Activated T-helper 9 cell treated with anti-CD3 and anti-CD28 coated beads, Interleukin-2, amount 50 U/mL, for 16 hours (primary cell): ENCODE results near the gene KCNS1.
A peak's percentile ranks its signal among the peaks of the same experiment; 100 is the strongest.
"Not testable (repeated sequence)": the region's sequence is repeated elsewhere in the genome, so short reads cannot be mapped to it uniquely, and the experiment has no call there.

Source experiments
- DNase-seq: peaks from one replicate; pipeline ENCODE4 v3.0.0-alpha.2; 2020; ENCODE audit warnings: low read depth

Gene KCNS1, protein sequence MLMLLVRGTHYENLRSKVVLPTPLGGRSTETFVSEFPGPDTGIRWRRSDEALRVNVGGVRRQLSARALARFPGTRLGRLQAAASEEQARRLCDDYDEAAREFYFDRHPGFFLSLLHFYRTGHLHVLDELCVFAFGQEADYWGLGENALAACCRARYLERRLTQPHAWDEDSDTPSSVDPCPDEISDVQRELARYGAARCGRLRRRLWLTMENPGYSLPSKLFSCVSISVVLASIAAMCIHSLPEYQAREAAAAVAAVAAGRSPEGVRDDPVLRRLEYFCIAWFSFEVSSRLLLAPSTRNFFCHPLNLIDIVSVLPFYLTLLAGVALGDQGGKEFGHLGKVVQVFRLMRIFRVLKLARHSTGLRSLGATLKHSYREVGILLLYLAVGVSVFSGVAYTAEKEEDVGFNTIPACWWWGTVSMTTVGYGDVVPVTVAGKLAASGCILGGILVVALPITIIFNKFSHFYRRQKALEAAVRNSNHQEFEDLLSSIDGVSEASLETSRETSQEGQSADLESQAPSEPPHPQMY

DNA sequence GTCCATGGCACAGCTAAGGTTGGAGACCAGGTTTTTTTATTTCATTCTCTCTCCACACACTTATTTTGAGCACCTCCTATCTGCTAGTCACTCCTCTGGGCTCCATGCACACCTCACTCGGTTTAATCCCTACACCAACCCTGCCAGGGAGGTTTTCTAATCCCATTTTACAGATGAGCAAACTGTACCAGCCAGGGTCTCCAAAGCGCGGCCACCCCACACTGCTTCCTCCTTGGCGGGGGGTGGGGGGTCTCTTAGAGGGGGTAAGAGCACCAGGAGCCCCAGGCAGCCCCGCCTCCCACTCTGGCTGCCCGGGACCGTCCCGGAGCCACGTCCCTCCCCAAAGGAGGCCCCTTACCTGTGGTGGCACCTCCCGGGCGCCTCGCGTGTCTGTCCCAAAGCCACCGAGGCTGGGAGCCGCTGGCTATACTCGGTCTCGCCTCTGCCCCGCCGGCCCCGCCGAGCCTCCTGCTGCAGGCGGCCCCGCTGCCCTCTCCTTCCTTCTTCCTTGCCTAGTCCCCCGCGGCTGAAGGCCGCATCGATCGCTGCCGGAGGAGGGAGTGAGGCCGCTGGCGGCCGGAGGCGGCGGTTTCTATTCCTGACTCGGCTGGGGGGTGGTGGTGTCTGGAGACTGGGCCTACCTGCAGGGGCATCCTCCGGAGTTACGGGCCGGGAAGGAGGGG, at the start of gene KCNS1:
TSS of gene KCNS1 (minus strand) at position 565 of the 683 bp plus-strand sequence. CDS start 1,891 bp downstream, outside the sequence.
- no peak for DNase-seq

DNA sequence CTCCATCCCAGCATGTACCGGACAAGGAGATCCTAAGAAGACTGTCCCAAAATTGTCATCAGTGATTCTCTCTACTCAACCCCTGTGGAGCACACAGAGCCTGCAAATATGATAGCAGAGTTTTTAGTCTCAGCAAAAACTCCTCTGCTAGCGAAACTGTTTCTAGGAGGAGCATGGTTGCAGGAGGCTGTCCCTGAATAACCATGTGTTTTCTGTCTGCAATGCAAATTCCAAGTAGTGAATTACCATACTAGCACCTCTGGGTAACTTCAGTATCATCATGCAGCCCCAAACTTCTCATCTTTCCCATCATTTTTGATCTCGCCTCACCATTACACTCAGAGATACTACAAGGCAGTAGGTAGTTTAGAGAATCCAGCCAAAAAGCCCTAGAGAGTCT, 48.1 kb upstream of the KCNS1 start:
- no peak for DNase-seq

DNA sequence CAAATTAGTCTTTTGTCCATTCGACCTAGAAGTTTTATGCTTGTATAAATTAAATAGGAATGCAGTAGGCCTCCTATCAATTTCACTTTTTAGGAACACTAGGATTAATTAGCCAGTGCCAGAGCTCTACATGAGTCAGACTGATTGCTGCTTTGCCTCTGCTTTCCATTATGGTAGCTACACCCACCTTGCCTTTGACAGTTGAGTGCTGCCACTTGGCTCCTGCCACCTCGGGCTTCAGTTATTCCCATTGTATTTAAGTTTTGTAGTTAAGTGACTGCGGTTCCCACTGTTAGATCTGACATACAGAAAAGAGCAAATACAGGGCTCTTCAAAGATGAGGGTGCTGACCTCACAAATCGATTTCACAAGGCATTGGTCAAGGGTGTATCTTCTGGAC, 39.9 kb upstream of the KCNS1 start:
- DNase-seq = no peak

DNA sequence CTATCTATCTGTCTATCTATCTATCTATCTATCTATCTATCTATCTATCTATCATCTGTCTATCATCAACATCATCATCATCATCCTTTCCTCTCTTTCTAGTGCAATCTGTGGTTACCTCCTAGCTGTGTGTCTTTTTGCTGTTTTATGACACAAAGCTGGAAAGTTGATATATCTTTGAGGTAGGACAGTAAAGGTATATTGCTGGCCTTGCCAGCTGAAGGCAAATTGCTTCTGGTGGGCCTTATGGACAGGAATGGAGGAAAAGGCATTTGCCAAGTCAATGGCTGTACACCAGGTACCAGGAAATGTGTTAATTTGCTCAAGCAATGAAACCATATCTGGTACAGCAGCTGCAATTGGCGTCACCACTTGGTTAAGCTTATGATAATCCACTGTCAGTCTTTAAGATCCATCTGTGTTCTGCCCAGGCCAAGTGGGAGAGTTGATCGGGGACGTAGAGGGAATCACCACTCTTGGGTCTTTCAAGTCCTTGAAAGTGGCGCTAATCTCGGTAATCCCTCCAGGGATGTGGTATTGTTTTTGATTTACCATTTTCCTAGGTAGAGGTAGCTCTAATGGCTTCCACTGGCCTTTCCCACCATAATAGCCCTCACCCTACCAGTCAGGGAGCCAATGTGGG, 38.9 kb upstream of the KCNS1 start:
- DNase-seq = not testable (repeated sequence)

DNA sequence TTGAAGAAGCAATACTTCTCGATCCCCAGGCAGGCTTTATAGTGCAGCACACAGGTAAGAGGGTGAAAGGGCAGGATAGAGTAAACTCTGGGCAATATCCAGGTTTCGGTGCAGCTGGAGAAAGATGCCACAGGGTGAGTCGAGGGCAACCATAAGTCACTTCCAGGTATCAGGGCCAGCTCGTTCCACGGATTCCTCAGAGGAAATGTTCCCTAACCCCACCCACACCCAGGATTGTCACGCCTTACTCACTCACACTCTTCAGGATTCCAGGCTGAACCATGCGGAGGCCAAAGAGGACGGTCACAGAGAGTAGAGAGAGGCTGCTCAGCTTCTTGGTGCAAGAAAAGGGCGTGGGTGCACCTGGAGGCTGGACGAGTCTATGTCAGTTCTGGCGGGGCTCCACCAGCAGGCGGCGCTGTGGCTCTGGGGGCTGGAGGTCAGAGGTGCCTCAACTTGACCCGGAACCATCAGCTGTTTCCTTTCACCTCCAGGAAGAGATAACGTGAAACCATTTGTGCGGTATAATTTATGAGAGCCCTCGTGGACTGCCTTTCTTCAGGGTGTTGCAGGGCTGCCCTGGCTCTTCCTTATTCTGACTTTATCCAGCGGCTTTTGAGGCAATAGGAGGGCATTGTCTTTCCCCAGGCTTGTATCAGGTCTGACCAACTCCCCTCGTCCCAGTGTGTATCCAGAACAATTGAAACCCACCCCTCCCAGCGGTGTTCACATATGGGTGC, 37.8 kb upstream of the KCNS1 start:
- DNase-seq = peak; percentile 33

DNA sequence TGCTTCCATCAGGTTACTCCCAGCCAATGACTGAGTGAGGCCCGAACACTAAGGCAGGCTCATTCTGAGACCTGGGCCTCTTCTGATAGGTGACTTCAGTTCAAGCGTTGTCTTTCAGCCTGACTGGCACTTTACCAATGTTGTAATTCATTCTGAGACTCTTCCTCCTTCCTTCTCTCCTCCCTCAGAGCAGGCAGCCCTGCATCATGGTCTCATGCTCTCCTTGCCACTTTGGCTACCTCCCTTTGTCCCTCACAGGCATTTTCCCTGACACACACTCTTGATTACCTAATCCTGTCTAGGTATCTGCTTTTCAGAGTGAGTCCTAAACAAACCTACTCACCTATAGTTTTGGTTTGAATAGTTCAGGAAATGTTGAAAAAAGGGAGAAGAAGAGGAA, 36.0 kb upstream of the KCNS1 start:
- DNase-seq = no peak

DNA sequence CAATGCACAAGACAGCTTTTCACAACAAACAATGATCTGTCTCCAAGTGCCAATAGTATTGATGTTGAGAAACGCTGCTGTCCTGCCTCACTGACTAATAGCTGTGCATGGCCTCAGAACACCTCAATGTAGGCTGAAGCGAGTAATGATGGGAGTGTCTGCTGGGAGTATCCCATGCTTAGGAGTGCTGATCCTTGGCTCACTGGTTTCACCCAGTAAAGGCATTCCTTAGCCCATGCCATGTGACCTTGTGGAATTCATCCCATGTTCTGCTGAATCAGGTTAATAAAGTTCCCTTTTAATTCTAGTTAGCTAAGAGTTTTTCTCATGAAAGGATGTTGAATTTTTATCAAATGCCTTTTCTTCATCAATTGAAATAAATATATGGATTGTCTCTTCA, 27.2 kb upstream of the KCNS1 start:
- DNase-seq = no peak

DNA sequence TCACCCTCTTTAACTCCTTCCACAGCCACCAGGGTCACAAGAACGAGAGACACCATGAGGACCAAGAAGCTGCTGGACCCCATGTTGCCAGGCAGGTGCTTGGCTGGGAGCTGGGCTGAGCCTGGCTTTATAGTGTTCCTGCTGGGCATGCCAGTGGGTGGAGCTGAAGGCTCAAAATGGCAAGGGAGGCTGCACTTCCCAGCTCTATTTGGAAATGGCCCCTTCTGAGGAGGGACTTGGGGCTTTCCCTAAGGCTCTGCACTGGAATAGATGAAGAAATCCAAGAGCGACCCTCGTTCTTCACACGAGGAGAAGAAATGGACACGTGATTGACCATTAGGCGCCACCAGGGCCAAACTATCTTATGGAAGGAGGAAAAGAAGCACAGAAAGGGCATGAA, 23.4 kb upstream of the KCNS1 start, which contains the start of gene WFDC12:
TSS of gene WFDC12 (minus strand) at position 101 of the 400 bp plus-strand sequence. CDS start at position 83, 18 bp downstream.
- no peak for DNase-seq

DNA sequence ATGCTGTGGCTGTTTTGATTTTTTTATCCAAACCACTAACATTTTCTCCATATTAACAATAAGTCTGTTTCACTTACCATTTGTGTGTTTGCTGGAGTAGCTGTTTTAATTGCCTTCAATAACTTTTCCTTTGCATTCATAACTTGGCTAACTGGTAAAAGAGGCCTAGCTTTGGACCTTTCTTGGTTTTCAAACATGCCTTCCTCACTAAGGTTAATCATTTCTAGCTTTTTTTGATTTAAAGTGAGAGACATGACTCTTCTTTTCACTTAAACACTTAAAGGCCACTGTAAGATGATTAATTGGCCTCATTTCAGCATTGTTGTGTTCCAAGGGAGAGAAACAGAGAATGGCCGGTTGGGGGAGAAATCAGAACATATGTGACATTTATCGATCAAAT, 20.5 kb upstream of the KCNS1 start:
- no peak for DNase-seq

DNA sequence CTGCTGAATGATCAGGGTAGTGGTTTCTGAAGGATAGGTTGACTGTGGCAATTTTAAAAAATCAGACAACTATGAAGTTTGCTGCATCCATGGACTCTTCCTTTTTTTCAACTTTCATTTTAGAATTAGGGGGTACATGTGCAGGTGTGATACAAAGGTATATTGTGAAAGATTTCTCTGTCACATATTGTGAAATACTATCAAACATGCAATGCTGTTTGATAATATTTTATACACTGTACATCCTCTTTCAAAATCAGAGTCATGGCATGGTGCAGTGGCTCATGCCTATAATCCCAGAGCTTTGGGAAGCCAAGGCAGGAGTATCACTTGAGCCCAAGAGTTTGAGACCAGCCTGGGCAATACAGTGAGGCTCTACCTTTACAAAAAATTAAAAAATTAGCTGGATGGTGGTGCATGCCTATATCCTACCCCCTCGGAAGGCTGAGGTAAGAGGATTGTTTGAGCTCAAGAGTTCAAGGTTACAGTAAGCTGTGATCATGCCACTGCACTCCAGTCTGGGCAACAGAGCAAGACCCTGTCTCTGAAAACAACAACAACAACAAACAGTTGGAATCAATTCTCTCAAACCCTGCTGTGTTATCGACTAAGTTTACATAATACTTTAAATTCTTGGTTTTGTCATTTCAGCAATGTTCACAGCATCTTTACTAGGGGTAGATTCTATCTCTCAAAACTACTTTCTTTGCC, 18.8 kb upstream of the KCNS1 start:
- no peak for DNase-seq

DNA sequence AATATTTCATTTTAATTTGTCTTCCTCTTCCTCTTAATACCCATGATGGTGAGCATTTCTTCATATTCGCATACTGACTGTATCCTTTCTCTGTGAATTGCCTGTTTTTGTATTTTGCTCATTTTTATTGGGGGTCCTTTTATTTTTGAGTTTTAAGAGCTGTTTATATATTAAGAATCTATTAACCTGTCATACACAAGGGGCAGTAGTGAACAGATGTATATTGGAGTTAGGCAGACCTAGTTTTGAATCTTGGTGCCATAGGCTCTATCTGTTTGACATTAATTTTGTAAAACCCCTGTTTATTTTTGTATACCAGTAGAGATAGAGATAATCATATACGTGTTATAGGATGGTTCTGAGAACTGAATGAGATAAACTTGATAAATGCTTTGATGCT, 17.1 kb upstream of the KCNS1 start:
- no peak for DNase-seq

DNA sequence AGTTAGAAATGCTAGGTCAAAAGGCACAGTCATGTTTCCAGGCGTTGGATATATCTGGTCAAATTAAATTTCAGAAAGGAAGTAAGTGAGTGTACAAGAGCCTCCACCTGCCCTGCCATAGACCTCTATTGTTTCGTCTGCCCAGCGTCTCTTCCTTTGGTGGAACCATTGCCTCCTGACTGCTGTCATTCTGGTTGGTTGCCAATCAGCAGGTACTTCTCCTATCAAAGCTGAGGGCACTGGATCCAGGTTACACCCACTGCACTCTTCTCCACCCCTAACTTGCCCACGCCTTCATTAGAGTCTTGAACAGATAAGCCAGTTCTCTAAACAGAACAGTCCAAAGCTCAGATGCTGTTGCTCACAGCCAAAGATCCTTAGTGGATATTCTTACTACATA, 16.7 kb upstream of the KCNS1 start:
- DNase-seq = no peak

DNA sequence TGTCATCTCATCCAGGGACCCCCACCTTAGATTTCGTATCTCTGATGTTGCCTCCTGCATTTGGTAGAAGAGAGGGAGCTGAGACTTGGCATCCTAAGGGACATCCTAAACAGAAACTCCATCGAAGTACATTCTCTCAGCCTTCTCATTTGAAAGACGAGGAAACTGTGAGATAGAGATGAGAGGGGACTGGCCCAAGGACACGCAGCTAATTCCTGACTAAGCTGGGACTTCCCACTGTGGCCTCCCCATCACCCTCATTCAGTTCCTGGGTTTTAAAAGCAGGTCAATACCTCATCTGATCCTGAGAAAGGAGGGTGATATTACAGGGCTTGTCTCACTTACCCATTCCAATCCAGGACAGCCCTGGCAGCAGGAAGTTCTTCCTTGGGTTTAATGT, 14.9 kb upstream of the KCNS1 start:
- no peak for DNase-seq

DNA sequence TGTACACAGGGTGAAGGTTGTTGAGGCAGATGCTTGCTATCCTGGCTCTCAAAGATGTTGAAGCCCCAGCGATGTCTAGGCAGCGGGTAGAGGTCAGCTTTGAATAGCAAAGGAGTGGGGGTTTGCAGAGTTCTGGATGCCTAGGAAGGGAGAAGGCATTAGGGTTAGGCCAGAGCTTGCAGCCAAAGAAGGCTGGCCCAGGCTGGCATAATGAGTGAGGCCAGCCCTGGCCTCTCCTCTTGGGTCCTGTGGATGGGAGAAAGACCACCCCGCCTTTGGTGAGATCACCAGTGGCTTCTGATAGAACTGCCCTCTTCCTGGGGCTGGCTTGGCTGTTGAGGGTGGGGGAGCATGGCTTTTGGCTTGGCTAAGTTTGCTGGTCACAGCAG, 14.5 kb upstream of the KCNS1 start:
- DNase-seq = no peak

DNA sequence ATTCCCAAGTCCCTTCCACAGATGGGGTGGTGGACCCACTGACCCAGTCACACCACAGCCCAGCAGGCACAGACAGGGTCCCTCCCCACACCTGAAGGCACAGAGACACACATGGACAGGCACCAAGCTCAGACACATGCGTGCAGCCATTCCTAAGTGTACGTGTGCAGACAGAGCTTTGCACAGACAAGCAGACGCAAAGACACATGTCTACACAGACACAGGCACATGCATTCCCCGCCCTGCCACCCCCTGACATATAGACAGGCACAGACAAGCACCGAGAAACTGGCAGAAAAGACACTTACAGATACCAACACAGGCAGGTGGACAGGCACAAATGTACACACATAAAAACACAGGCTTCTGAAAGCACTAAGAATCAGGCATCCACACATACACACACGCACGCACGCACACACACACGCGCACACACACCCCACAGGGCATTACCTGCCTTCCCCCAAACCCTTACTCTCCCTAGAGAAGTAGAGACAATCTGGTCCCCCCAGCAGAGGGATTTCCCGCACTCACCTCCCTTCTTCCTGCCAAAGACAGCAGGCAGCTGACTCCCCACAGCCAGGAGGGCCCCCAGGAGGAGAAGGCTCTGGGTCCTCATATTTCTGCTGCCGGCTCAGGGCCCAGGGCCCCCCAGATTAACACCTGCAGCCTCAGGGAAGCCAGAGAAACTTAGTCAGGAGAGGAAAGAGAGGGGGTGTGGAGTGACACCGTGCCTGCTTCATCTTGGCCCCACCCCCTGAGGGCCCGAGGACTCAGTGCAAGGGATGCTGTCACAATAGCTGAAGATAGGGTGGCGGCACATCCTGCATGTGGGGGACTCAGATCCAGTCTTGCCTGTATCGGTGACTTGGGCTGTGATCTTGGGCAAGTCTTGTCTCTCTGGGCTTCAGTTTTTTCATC, 13.8 kb upstream of the KCNS1 start, which contains the start of gene WFDC5:
TSS of gene WFDC5 (minus strand) at position 710 of the 921 bp plus-strand sequence. CDS start at position 619, 91 bp downstream.
- no peak for DNase-seq

DNA sequence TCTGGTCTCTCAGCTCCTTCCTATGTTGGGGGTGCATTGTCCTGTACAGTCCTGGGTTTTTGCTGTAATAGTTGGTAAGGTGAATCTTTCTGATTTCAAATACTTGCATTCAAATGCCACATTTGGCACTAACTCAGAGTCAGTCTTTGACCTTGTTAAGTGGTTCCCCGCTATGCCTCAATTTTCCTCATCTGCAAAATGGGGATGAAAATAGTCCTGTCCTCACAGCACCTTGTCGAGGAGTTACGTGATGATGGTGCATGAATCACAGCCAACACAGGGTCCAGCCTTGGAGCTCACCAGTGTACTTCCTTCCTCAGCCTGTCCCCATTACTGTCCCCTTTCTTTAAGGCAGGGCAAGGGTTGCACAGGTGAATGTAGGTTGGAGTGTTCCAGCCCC, 12.9 kb upstream of the KCNS1 start:
- no peak for DNase-seq

DNA sequence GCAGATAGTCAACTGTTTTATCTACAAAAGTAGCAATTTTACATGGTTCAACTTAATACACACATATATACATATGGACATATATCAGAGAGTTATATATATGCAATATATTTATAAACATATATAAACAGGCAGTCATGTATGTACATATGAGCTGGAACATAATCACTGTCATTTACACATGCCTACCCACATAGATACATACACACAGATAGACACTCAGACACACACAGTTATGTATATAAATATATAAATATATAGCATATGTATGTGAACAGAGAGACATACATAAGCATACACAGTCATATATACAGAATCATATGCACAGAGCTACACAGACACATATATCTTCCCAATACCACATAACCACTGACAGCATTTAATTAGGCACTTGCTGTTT, 11.8 kb upstream of the KCNS1 start:
- DNase-seq = no peak

DNA sequence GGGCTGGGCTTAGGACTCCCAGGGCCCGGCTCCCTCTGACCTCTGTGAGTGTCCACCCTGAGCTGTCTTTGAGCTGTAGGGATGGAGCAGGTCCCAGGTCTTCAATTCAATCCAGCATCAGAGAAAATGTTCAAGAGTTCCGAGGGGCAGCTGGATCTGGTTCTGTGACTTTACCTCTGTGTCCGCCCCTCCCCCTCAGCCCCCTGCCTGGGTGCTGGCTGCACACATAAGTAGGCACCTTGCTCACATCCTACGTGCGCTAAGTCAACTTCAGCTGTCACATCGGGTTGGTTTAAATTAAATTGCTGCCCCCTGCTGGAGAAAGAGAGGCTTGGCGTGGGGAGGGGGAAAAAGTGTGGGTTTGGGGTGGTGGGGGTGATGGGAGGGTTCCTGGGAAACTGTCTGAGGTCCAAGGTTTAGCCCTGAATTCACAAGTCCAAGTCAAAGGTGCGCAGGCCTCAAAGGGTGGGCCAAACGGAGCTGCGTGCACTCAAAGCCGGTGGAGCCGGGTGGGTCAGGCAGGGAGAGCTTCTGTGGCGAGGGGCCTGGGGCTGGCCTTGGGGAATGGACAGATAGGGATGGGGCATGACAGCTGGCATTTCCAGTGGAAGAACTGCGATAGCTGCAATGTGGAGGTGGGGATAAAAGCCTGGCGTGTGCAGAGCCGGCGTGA, 11.0 kb upstream of the KCNS1 start:
- no peak for DNase-seq

DNA sequence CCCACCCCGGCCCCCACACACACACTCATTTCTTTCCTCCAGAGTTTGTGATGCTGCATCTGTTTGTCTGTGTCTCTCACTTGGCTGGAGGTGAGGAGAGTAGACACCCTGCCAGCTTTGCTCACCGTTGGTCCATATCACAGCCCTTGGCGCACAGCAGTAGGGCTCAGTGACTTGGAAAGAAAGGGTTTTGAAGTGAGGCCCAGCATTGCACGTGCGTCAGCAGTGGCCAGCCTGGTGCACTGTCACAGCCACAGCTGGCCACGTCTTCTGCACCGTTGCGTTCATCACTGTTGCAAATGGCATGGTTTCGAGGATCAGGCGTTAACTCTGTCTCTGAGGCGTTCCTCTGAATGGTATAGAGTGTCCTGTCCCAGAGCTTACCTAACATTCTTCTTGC, 10.4 kb upstream of the KCNS1 start:
- no peak for DNase-seq

DNA sequence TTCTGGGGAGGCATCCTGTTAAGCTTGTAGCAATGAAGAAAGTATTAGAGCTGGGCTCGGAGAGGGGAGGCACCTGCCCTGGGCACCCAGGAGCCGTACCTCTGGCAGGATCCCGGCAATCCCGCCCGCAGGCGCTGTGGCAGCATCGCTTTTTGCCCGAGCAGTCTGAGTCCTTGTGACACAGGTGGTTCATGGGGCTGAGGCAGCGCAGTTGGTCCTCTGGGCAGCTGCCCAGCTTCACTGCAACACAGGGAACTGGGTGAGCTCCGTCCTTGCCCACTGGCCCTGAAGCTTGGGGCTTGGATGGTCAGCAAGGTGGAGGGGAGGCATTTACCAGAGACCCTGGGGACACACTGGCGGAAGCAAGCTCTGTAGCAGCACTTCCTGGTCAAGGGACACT, 9.4 kb upstream of the KCNS1 start:
- no peak for DNase-seq
